GM18519 (cell line): ENCODE results near the gene CRB3.
"Not testable (repeated sequence)": the region's sequence is repeated elsewhere in the genome, so short reads cannot be mapped to it uniquely, and the experiment has no call there.

Source experiments
- ATAC-seq: cut with Tn5 transposase; IDR thresholded peaks from one replicate; pipeline ENCODE4 v1.9.1; 2021; ENCODE audit warnings: mild to moderate bottlenecking, moderate library complexity; ENCODE audit not compliant: unreplicated experiment, low FRiP score

The CRB3 gene

DNA sequence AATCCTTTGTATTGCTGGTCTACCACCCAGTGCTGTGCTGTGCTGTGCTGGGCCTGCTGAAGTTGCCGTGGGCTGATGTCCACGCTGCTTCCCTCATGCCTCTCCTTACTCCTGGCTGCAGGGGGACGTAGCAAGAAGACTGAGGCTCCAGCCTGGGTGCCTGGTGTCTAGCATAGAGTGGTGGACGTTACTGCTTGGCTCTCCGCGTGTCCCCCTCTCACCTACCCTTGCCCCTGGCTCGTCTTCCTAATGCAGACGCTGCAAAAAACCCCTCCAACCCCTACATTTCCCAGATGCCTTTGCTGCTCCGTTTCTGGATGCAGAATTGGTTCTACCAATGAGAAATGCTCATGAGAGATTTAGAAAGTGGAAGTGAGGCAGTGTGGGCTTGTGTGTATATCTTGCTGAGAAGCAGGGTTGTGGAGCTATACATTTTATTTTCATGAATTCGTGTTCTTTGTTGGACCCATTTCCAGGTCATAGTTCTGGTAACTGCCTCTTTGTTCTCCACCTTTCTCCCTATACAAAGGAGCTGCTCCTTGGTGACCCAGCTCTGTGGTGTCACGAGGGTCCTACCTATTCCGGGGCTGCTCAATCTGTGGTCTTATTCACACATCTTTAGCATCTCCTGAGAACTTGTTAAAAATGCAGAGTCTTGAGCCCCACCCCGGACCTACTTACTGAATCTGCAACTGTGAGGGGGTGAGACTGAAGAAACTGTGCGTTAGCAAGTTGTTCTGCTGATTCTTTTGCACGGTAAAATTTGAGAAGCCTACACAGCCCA, 25.4 kb downstream of the CRB3 start:
- ATAC-seq = no peak

DNA sequence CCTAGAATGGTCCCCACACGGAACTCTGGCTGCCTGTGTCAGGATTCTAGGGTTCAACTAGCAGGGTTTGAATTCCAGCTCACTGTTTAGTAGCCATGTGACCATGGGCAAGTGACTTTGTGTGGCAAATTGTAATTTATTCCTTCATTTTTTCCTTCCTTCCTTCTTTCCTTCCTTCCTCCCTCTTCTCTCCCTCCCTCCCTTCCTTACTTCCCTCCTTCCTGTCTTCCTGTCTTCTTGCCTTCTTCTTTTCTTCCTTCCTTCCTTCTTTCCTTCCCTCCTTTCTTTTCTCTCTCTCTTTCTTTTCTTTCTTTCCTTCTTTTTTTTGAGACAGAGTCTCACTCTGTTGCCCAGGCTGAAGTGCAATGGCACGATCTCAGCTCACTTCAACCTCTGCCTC, 26.1 kb downstream of the CRB3 start:
- ATAC-seq = no peak

- no peak for ATAC-seq
These were observed 27.9 kb downstream of the CRB3 start for GRCh38 chr19:6491802-6492592.

DNA sequence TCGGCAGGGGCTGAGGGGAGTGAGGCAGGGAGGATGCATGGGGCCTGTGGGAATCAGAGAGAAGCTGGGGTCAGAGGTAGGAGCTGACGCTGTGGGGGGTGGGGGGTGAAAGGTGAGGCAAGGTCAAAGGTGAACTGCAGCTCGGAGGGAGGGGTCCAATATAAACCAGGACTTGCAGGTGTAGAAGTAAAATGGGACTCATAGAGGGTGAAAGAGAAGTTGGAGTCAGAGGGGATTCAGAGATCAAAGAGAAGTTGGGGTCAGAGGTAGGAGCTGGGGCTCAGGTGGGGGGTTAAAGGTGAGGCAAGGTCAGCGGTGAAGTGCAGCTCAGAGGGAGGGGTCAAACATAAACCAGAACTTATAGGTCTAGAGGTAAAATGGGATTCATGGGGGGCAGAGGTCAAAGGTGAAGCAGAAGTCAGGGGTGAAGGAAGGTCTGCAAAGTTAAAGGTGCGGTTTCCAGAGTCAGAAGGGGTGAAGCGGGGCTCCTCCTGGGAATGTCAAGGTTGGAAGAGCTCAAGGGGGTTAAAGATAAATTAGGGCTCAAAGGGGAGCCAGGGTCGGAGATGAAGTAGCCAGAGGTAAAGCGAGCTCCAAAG, 30.5 kb downstream of the CRB3 start:
- no peak for ATAC-seq

GRCh38 chr19:6495947-6496346, 31.9 kb downstream of the CRB3 start:
- ATAC-seq = no peak

DNA sequence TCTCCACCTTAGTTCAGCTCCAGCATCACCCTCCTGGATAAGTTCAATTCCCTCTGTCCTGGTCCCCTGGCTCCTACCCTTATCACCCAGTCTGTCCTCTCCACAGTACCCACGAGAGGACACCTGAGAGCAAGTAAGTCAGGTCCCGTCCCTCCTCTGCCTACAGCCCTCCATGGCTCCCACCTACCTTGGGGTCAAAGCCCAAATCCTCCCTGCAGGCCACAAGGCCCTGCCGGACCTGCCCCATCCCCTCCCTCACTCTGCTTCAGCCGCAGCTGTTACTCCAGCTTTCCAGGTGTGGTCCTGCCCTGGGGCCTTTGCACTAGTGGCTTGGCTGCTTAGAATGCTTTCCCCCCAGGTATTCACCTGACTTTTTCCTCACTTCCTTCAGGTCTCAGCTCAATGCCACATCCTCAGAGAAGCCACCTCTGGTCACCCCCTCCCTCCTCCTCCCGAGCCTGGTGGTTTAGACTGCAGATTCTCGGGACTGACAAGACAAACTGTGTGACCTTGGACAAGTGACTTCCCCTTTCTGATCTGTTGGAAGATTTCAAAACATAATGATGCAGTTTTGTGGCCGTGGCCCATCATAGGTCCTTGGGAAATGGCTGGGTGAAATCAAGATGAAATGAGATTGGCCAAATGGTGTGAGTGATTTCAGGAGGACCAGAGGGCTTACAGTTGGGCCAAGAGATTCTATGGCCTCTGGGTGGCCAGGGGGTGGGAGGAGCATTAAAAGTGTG, 34.4 kb downstream of the CRB3 start:
- ATAC-seq = no peak

DNA sequence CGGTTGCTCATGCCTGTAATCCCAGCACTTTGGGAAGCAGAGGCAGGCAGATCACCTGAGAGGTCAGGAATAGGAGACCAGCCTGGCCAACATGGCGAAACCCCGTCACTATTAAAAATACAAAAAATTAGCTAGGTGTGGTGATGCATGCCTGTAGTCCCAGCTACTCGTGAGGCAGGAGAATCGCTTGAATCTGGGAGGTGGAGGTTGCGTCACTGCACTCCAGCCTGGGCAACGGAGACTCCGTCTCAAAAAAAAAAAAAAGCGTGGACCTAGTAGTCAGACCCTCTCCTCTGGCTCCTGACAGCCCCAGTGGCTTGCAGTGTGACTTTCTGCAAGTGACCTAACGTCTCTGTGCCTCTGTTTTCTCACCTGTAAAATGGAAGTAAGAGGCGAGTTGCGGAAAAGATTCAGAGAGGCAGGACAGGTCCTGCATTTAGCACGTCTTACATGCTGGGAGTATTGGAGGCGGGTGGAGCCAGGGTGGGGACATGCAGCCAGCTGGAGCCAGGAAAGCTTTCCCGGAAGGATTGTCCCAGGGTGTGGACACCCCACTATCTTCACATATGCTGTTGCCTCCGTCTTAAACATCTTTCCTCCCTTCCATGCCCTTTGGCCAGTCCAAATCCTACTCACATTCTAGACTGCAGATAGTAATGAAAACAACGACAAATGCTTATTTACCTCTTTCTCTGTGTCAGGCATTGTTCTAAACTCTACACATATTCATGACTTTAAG, 35.1 kb downstream of the CRB3 start:
- ATAC-seq = no peak

DNA sequence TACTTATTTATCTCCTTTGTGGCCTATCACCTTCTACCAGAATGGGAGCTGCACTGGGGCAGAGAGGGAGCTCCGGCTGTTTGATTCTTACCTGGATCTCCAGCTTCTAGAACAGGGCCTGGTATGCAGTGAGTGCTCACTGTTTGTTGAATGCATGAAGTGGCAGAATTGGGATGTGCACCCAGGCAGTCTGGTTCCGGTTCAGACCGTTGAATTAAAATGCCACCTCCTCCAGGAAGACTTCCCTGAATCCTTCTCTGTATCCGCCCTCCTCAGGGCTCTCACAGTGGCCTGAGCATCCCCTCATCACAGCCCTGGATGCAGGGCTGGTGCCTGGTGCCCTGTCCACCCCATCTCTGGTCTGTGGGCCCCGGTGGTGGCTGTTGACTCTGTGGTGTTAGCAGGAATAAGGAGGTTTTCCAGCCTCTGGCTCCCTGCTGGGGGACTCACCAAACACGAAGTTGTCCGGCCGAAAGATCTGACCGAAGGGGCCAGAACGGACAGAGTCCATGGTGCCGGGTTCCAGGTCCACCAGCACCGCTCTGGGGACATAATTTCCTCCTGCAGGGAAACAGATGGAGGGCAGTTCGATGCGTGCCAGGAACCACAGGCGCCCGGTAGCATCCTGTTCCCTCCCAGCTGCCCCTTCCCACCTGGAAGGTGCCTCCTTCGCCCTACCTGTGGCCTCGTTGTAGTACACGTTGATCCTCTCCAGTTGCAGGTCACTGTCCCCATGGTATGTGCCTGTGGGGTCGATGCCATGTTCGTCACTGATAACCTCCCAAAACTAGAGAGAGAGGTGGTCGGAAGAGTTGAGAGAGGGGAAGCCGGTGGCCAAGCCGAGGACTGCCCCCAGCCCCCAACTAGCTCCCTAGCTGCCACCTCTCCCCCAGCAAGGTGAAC, 37.0 kb downstream of the CRB3 start:
- ATAC-seq = no peak

- no peak for ATAC-seq
These were observed 37.9 kb downstream of the CRB3 start, which contains the start of gene TUBB4A for GRCh38 chr19:6501740-6502648. Gene TUBB4A (minus strand): TSS chr19:6502309. CDS start chr19:6502212, 97 bp downstream.

DNA sequence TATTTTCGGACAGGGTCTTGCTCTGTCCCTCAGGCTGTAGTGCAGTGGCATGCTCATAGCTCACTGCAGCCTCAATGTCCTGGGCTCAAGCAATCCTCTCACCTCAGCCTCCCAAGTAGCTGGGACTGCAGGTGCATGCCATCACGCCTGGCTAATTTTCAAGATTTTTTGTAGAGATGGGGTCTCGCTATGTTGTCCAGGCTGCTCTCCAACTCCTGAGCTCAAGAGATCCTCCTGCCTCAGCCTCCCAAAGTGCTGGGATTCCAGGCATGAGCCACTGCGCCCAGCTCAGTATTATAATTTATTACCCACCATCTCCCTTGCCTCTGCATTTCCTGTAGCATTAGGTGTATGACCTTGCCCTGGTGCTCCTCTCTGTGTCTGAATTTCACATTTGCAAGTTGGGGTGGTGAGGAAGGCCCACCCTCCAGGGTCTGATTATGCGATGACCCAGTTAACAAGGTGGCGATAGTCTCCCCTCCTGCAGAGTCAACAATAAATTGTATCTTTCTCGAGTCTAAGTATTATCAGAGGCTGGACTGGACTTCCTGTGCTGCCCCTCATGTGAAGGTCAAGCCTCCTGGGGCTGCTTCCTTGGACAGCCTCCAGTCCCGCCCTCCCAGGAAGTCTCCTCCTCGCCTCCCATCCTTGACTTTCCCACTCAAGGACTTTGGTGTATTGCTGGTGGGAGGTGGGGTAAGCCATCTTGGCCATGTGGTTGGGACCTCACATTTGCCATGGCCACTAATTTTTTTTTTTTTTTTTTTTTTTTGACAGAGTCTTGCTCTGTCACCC, 39.5 kb downstream of the CRB3 start:
- ATAC-seq = no peak

DNA sequence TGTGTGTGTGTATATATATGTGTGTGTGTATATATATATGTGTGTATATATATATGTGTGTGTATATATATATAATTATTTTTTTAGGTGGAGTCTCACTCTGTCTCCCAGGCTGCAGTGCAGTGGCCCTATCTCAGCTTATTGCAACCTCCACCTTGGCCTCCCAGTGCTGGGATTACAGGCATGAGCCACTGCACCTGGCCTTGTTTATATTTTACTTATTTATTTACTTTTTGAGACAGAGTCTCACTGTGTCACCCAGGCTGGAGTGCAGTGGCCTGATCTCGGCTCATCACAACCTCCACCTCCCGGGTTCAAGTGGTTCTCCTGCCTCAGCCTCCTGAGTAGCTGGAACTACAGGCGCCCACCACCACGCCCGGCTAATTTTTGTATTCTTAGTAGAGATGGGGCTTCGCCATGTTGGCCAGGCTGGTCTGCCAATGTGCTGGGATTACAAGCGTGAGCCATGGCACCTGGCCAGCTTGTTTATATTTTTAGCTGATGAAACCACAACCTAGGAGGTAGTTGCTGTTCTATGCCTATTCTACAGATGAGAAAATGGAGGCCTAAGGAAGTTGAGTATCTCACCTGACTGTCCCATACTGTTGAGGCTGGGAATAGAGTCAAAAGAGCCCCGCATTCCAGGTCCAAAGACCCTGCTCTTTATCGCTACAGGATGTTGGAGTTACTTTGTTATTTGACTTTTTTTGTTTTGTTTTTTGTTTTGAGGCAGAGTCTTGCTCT, 44.1 kb downstream of the CRB3 start:
- ATAC-seq = not testable (repeated sequence)

DNA sequence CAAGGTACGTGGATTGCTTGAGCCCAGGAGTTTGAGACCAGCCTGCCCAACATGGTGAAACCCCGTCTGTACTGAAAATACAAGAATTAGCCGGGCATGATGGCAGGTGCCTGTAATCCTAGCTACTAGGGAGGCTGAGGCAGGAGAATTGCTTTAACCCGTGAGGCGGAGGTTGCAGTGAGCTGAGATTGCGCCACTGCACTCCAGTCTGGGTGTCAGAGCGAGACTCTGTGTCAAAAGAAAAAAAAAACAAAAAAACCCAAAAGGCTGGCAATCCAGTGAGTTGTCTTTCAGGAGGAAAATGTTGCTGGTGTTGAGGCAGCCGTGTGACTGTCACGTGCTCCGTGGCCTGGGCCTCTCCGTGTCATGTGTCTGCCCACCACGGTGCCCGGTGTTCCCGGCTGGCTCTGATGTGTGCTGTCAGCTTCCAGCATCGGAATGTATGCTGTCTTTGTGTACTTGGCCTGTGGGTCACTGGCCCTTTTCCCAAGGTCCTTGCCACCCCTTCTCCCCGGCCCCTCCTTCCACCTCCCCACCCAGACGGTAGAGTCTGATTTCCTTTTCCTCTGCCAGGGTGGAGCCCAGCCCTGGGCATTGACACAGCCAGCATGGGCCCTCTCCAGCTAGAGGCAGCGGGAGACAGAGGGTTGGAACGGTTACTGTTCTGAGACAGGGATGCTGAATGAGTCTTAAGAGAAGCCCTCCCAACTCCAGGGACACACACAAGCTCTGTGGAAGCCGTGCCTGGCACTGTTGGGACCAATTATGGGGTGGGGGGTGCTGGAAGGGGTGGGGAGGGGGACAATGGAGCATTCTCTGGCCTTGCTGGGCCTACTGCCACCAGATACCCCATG, 45.3 kb downstream of the CRB3 start:
- ATAC-seq = no peak

- no peak for ATAC-seq
These were observed 46.5 kb downstream of the CRB3 start for GRCh38 chr19:6510618-6511017.

DNA sequence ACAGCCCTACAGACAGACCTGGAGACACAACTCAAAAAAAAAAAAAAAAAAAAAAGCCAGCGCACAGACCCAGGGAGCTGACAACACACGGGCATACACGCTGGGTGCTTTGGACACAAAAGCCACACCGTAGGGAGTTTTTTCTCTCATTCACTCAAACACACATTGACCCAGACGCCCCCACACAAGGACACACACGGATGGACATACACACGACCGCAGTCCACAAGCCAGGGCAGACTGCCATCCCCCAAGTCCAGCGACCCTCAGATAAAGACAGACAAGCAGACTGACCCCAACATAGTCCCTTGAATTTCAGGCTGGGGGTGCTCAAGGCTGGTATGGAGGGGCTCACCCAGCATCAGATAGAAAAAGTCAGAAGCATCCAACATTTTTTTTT, 50.0 kb downstream of the CRB3 start:
- ATAC-seq = no peak

DNA sequence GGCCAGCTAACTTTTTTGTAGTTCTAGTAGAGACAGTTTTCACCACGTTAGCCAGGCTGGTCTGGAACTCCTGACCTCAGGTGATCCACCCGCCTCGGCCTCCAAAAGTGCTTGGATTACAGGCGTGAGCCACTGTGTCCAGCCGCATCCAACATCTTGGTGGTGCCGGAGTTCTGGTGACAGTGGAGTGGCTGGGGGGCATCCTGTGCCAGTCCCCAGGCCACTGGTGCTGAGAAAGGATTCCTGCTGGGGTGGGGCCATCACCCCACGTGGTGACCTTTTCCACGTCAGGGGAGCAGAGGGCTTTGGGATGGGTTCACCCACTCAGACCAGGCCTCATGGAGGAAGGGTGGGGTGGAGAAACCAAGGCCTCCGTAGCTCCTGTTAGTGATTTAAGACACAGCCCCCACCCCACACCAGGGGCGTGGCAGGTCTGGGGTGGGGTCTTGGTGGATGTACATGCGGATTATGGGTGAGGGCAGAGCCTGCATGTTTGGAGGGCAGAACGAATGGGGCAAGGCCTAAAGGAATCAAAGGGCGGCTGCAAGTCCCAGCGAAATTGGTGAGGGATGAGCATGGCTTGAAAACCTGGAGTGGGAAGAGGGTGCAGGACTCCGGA, 51.0 kb downstream of the CRB3 start:
- ATAC-seq = no peak
